GM19463 (cell line): ENCODE data around the gene C10orf62.
"Not testable (repeated sequence)": the region's sequence is repeated elsewhere in the genome, so short reads cannot be mapped to it uniquely, and the experiment has no call there.

ENCODE experiments used
- ATAC-seq: cut with Tn5 transposase; IDR thresholded peaks from one replicate; pipeline ENCODE4 v1.9.1; 2021; ENCODE audit warnings: mild to moderate bottlenecking, moderate library complexity; ENCODE audit not compliant: unreplicated experiment

The C10orf62 gene

DNA sequence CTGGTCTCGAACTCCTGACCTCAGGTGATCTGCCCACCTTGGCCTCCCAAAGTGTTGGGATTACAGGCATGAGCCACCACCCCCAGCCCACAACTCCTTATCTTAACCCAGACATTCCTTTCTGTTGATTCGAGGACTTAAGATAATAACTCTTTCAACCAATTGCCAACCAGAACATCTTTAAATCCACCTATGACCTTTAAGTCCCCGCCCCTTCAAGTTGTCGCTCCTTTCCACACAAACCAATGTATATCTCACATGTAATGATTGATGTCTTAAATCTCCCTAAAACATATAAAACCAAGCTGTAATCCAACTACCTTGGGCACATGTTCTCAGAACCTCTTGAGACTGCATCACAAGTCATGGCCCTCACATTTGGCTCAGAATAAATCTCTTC lies 24.7 kb upstream of the C10orf62 start:
- ATAC-seq, result no peak

DNA sequence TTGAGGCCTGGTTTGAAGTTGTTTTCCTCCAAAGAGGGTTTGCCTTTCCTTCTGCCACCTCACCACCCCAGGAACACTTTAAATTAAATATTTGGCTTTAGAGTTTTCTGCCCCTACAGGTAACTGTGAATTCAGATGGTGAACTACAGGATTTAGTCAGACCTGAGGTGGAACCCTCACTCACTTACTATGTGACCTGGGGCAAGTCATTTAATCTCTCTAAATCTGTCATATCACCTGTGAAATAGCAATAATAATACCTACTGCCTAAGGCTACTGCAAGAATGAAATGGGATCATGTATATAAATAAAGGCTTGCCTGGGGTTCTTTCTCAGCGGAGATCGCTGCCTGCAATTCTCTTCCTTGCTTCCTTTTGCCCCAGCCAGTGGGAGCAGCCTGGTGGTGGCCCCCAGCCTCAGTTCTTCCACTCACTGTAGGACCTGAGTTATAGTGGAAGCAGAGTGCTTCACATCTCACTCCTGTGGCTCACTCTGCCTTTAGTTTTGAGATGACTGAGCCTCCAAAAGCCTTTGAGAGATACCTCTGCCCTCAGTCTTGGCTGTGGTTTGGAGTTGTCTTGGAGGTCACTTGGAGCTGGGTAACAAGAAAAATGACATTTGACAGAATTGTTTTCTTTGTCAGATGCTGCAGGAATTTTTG lies 23.1 kb upstream of the C10orf62 start:
- ATAC-seq, result no peak

DNA sequence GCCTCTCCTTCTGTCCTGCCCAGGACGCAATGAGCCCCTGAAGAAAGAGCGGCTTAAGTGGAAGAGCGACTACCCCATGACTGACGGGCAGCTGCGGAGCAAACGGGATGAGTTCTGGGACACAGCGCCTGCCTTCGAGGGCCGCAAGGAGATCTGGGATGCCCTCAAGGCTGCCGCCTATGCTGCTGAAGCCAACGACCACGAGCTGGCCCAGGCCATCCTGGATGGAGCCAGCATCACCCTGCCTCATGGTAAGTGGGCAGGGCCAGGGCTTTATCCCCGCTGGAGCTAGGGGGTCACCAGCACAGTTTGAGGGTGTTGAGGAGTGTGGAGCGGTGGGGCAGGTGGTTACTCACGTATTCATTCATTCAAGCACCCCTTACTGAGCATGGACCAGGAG lies 21.6 kb upstream of the C10orf62 start:
- ATAC-seq, result no peak

DNA sequence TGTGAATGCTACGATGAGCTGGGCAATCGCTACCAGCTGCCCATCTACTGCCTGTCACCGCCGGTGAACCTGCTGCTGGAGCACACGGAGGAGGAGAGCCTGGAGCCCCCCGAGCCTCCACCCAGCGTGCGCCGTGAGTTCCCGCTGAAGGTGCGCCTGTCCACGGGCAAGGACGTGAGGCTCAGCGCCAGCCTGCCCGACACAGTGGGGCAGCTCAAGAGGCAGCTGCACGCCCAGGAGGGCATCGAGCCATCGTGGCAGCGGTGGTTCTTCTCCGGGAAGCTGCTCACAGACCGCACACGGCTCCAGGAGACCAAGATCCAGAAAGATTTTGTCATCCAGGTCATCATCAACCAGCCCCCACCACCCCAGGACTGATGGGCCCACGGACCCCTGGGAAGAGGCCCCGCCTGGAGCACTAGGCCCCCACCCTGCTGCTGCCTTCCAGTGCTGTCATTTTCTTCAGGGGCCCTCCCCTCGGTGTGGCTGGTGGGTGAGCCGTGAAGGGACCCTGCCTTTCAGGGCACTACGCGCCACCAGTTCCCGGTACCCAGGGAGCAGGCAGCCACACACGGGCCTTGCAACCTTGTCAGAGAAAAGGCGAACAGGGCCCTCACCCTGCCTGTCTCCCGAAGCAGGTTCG lies 19.3 kb upstream of the C10orf62 start:
- ATAC-seq, result no peak

DNA sequence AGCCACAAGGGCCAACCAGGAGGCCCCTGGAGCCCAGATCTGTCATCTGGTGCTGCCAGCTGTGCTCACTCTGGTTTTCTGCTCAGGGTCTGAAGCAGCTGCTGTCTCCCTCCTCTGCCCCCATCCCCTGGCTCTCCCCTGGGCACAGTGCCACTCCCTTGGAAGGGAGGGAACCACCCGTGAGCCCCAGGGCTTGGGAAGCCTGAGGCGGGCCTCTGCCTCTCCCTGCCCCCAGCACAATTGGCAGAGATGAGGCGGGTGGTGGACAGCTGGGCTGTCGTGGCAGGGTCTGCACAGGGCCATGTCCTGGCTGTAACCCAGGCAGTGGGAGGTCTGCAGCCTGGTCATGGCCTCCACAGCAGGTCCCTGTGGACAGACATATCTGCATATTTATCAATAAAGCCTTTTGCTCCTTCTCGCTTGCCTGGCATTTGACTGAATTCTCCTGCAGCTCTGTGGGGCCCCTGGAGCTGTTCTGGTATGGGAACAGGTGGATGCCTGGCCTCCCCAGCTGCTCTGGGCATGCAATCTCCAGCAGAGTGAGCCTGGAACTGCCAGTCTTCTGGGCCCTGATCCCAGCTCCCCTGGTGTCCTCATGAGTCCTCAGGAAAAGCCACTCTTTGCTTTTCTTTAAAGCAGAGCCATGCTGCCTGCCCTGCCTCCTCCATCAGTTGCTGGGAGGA lies 18.6 kb upstream of the C10orf62 start:
- no peak for ATAC-seq

DNA sequence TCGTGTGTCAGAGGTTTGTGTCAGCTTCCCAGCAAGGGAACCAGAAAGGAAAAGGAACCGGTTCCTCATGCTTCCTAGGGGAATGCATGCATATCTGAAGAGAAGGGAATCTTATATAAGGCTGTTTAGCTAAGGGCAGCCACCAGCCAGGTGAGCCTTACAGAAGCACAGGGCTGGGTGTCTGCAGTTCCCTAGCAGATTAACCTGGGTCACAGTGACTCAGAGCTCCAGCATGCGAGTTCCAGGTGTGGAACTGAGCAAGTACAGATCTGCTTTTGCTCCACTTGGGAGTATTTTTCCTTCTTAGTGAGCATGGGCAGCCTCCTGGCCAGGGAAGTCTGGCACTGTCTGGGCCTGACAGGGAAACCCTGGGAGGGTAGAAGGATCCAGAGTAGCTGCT lies 17.9 kb upstream of the C10orf62 start:
- no peak for ATAC-seq

DNA sequence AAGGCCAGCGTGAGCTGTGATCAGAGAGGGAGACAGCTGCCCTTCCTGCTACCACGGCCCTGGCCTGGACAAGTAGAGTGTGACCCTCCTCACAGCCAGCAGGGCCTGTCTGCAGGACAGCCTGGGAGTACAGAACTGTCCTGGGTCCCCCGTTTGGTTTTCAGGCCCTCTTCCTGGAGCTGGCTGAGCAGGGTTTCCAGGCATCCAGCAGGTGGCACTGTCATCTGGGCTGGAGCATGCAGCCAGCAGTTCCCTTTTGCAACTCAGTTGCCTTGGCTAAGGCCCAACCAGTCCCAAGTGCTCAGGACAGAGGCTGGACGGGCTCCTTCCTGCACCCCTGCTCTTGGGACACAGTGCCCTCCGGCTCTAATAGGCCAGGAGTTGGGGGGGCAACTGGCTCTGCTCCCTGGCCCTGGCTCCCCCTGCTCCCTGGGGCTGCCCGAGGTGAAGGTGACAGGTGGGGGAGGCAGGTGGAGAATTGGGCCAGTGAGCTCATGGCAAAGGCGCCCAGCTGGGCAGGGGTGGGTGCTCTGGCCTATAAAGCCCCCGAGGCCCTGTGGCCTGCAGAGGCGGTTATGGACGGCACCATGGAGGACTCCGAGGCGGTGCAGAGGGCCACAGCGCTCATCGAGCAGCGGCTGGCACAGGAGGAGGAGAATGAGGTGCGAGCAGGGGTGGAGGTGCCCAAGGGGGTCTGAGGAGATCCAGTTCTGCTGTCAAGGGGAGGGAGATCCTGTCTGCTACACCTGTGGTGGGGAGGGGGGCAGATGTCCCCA lies 17.1 kb upstream of the C10orf62 start, which contains the start of gene ANKRD2:
Gene ANKRD2, plus strand, starts transcription at position 566 of the 776 bp plus-strand sequence. Its CDS starts 10 bp downstream, at position 576.
- peak; percentile 74 for ATAC-seq

DNA sequence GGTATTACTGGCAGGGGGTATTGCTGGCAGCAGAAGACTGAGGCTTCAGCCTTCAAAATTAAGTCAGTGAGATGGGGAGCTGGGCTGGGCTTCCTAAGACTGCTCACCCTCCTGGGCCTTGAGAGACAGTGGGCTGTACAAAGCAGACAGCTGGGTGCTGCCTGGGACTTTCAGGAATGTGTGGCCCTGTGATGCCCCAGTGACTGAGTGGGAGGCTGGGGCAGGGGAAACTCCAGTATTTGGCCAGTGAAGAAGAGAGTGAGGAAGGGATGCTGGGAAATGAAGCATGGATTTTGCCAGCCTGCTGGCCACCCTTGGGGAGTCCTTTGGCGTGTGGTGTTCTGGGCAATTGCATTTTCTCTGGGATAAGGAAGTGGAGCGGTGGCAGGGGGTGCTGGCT lies 16.5 kb upstream of the C10orf62 start:
- ATAC-seq, result no peak

DNA sequence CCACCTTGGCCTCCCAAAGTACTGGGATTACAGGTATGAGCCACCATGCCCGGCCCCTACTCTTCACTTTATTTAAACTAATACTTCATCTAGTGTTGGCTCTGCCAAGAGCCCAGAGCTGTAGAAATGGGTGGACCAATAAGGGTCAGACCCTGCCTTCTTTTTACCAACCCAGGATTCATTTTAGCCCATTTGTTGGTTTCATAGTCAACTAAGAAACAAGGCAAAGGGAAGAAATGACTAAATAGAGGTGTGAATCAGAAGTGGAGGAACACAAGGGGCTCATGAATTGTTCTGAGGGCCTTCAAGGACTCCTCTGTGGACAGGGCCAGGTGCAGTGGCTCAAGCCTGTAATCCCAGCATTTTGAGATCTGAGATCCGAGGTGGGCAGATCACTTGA lies 15.8 kb upstream of the C10orf62 start:
- ATAC-seq, result no peak

DNA sequence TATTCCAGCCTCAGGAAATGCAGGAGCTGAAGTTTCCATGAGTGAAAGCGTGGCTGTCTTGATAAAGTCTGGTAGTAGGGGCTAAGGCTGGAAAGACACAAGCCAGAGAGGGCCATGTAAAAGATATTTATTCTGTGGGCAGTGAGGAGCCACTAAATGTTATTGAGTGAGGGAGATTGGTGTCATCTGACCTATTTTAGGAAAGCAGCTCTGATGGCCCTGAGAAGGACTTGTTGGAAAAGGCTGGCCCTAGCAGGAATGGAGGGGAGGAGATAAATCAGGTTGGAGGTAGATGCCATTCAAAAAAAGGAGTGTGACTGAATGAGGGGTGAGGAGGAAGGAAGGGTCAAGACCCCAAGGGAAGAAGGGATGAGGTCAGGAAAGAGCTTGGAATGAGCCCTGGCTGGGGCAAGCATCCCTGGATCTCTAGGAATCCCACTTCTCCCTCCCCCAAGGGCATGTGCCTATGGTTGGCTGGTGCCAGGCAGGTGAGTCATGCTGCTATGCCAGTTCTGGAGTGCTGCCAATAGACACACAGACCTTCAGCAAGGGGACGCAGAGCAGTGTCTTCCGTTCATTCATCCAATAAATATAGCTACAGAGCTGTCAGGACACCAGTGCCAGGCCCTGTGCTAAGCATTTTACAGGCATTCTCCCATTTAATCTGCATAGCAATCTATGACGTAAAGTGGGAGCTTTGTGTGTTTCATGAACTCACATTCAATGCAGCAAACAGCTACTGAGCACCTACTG lies 15.0 kb upstream of the C10orf62 start:
- no peak for ATAC-seq

DNA sequence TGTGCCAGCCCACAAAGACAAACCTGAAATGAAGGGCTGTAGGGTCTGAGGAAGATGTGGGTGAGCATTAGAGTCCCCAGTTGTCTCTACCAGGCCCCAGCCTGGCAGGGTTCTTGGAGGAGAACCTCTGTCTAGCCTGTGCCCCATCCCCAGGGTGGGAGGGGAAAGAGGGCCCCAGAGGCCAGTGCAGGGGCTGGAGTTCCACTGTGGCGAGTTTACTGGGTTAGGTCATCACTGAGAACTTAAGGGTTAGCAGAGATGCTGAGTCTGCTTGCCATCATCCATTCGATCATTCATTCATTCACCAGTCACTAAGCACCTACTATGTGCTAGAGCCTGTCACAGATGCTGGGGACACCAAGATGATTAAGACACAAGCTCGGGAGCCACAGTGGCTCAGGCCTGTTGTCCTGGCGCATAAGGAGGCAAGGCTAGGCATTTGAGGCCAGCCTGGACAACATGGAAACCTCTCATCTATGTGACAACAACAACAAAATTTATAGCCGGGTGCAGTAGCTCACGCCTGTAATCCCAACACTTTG lies 14.3 kb upstream of the C10orf62 start:
- ATAC-seq, result no peak

DNA sequence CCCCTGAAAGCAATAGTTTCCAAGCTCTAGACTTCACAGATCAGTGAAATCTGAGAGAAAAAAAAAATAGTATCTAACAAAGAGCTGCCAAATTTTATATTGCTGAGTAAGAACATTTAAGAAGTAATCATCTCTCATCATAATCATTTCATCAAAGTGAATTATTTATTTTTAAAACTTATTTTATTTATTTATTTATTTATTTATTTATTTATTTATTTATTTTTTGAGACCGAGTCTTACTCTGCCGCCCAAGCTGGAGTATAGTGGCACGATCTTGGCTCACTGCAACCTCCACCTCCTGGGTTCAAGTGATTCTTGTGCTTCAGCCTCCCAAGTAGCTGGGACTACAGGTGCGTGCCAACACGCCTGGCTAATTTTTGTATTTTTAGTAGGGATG lies 13.0 kb upstream of the C10orf62 start:
- not testable (repeated sequence) for ATAC-seq

DNA sequence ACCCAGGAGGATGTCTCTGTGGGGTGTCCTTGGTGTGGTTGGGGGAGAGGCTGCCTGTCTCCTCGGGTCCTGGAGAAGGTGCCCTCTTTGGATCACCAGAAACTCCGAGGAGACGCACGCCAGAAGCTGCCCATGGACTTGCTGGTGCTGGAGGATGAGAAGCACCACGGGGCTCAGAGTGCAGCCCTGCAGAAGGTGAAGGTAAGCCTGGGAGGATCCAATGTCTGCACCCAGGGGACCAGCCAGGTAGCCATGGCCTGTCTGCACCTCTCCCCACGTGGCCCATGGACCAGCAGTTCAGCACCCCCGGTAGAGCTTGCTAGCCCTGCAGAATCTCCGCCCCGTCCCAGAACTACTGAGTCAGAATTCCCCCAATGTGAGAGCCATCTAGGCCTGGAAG lies 11.8 kb upstream of the C10orf62 start:
- ATAC-seq, result no peak

DNA sequence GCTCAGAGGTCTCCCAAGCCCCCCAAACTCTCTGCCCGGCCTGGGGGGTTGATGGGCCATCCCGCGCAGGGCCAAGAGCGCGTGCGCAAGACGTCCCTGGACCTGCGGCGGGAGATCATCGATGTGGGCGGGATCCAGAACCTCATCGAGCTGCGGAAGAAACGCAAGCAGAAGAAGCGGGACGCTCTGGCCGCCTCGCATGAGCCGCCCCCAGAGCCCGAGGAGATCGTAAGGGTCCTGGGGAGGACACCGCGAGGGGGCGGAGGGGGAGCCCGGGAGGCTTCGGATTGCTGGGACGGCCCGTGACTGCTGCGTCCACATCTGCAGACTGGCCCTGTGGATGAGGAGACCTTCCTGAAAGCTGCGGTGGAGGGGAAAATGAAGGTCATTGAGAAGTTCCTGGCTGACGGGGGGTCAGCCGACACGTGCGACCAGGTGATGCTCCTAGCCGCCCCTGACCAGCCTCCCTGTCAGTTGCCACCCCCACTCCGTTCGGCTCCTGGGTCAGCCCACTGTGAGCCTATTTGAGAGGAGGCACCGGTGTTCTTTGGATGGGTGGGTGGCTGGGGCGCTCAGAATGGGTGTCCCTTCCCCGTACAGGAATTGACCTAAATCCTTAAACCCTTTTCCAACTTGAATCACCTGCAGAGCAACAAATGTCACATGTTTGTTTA lies 11.2 kb upstream of the C10orf62 start:
- ATAC-seq, result no peak

DNA sequence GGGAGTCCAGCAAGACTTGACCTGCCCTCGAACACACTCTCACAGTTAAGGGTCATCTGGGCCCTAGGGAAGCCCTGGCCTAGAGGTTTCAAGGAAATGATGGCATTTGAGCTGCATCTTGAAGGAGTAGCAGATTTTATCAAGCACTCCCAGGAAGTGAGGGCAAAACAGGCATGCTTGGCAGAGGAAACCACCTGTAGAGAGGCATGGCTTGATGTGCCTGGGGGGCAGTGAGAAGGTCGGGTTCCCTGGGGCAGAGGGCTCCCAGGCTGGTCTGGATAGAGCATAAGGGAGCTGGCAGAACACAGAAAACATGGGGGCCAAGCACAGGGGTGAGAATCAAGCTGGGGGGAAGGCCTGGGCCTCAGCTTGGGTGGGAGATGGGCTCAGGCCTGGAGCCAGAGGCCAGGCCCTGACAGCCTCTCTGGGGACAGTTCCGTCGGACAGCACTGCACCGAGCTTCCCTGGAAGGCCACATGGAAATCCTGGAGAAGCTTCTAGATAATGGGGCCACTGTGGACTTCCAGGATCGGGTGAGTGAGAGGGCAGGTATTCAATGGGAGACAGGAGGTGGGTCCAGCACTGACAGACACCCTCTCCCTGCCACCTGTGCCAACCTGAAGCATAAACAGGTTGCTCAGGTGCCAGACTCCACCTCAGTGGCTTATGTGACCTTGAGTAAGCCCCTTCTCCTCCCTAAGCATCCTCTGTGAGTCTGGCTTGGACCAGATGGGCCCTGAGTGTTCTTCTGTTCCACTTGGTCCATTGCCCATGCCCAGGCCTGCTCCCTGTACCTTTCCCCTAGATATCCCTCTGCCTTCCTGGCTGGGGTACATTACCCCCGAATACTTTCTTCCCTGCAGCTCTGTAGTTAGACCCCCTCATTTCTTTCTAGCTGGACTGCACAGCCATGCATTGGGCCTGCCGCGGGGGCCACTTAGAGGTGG lies 8.8 kb upstream of the C10orf62 start:
- ATAC-seq, result no peak

DNA sequence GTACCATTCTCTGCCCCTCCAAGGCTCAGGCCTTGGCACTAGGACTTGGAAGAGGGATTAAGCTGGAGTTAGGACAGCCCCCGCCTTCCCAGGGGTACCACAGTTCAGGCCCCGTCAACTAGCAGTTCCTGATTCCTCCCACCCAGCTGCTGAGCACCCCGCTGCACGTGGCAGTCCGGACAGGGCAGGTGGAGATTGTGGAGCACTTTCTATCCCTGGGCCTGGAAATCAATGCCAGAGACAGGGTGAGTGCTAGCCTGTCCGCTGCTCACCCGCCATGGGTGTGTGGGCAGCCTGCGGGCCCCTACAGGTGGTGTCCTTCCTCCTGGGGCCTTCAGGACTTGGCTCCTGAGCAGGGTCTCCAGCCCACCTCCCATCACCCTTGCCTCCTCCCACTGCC lies 7.4 kb upstream of the C10orf62 start:
- ATAC-seq, result no peak

DNA sequence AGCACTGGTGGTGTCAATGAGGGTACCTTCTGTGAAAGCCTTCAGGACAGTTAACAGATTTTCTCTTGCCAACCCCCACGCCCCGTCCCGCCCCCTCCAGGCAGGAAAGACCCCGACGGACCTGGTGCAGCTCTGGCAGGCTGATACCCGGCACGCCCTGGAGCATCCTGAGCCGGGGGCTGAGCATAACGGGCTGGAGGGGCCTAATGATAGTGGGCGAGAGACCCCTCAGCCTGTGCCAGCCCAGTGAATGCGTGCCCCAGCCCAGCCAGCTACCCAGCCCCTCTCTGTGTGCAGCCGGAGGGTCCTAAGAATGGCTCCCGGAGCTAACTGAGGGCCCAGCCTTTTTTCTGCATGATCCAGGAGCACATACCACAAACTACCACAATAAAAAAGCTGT lies 6.0 kb upstream of the C10orf62 start:
- no peak for ATAC-seq

DNA sequence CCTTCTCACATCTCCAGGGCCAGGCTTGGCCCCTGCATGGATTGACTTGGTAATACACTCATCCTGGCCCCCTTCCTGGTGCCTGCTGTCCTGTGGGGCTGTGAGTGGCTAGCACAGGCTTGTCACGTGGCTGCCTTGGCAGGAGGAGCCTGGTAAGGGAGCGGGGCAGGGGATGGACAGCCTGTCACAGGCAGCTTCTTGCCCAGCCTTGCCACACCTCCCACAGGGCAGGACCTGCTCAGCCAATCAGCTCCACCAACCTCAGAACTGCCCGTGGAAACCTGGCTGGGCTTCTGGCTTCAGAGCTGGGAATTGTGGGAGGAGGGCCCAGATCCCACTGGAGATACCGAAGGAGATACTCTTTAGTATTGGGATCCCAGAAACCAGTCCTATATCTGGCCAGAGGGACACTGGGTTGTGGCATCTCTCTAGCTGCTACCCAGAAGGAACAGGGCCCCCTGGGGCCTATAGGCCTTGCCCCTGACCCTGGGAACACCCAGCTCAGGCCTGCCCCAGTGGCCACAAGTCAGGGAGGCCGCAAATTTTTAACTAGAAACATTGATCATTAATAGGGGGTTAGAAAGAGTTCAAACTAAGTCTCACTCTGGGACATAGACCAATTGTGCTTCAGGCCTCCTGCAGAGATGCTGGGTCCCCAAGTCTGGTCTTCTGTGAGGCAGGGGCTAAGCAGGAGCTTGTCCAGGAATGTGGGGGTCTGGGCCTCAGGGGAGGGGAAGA lies 5.3 kb upstream of the C10orf62 start, which contains the start of gene HOGA1:
Gene HOGA1, plus strand, starts transcription at position 330 of the 738 bp plus-strand sequence. Its CDS starts 315 bp downstream, at position 645.
- ATAC-seq, result peak; percentile 89
